ENCODE results near the gene PDSS2. TPM values are rescaled to one million over a fixed set of nuclear protein-coding genes. Genes with fewer than 3 reads are reported as not detected.

PDSS2 gene
- total and polyA plus RNA-seq, 2 of the 4 experiments (the other 2 are of a cell fraction) = 8.6 to 9.2 TPM

DNA sequence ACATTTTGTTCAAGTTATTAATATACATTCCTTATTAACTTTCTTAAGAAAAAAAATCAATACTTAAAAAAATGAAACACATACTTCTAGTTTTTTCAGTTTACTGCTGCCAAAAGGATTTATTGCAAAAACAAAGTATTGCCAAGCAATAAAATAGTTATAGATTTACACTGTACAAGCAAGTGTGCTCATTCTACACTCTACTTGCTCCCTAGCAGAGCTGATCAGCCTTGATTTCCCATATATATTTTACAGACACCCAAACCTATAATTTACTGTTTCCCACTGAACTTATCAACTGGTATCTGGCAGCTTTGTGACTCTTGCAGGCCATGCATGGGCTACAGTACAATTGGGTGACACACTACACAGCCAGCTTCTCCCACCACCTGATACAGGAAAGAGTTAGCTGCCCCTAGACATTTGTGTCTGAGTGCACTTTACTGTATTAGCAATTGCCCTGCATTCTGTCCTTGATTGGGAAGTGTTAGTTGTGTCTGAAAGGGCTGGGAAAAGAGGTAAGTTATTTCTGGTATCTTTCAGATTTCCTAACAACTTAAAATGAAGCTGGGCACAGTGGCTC lies 188.1 kb downstream of the PDSS2 start:
- H2BK15ac ChIP-seq (ENCODE audit: low read depth, low read length) = no peak overlapping the region
- H3K9me1 ChIP-seq (ENCODE audit: insufficient read depth, low read length) = peaks cover 2% of the 10 kb centered on the region; the same call in 1 of the 2 replicates
- no peak overlapping the region for H4K91ac ChIP-seq (ENCODE audit: insufficient read depth, low read depth, low read length)
- no peak overlapping the region for H3K4me3 ChIP-seq (ENCODE audit: insufficient read depth, low read depth, low read length)
- no peak for DNase-seq
- no peak overlapping the region for H3K27ac ChIP-seq (ENCODE audit: insufficient read depth, low read length)
- dilution Hi-C loops (cut with HindIII; ENCODE audit: low sequenced_read_pairs, unreplicated experiment) (no loop called here), intact Hi-C loops (cut with micrococcal nuclease) (no loop called here), in situ Hi-C loops (cut with MboI; ENCODE audit: low sequenced_read_pairs) (no loop called here)
- ChIA-PET POLR2A (ENCODE audit: unreplicated experiment) (no interaction called here), CTCF (no interaction called here)
- no peak overlapping the region for H3K14ac ChIP-seq (replicated peaks; ENCODE audit: low read depth, low read length)
- H2BK20ac ChIP-seq (ENCODE audit: low read depth, low read length) = no peak overlapping the region
- no peak overlapping the region for H3K9ac ChIP-seq (ENCODE audit: low read depth, low read length)
- TF ChIP-seq SMC3 (IDR thresholded peaks at IDR 0.05; ENCODE audit: low read depth, low read length) (no peak), MAZ (IDR thresholded peaks at IDR 0.05; ENCODE audit: borderline replicate concordance, low read depth, low read length) (no peak), CEBPB (IDR thresholded peaks at IDR 0.05; ENCODE audit: low read depth, low read length) (no peak), POLR2A (IDR thresholded peaks at IDR 0.05; ENCODE audit: low read depth, low read length) (no peak), RAD21 (IDR thresholded peaks at IDR 0.05; ENCODE audit: low read length) (no peak), MXI1 (IDR thresholded peaks at IDR 0.05; ENCODE audit: borderline replicate concordance, low read depth, low read length) (no peak), ELK1 (IDR thresholded peaks at IDR 0.05; ENCODE audit: borderline replicate concordance, low read depth, low read length) (no peak)
- TF ChIP-seq, protein P1, sequence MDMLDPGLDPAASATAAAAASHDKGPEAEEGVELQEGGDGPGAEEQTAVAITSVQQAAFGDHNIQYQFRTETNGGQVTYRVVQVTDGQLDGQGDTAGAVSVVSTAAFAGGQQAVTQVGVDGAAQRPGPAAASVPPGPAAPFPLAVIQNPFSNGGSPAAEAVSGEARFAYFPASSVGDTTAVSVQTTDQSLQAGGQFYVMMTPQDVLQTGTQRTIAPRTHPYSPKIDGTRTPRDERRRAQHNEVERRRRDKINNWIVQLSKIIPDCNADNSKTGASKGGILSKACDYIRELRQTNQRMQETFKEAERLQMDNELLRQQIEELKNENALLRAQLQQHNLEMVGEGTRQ (IDR thresholded peaks at IDR 0.05; ENCODE audit: low read depth, low read length) = no peak
- H4K5ac ChIP-seq (ENCODE audit: low read depth, low read length) = no peak overlapping the region
- H3K4me1 ChIP-seq (ENCODE audit: control insufficient read depth, insufficient read depth, low read length) = no peaks in the 10 kb centered on the region
- no peaks in the 10 kb centered on the region for H4K20me1 ChIP-seq (ENCODE audit: insufficient read depth, low read length)
- no TSS peak for BruUV-seq (replicated peaks)
- H3K23ac ChIP-seq (ENCODE audit: low read depth, low read length) = no peak overlapping the region
- ATAC-seq (ENCODE audit: low read depth) = no peak
- H3K4ac ChIP-seq (ENCODE audit: low read depth, low read length) = no peak overlapping the region
- no peaks in the 10 kb centered on the region for H3K27me3 ChIP-seq (ENCODE audit: control insufficient read depth, insufficient read depth, low read length)
- H3K56ac ChIP-seq (ENCODE audit: extremely low read depth, insufficient read depth, low read length) = no peak overlapping the region
- H3K18ac ChIP-seq (ENCODE audit: low read depth, low read length) = no peak overlapping the region
- H3K36me3 ChIP-seq (ENCODE audit: control insufficient read depth, insufficient read depth, low read length) = no peaks in the 10 kb centered on the region
- no peak overlapping the region for H2BK5ac ChIP-seq (ENCODE audit: low read depth, low read length, poor library complexity, severe bottlenecking)
- no peaks in the 10 kb centered on the region for H3K9me3 ChIP-seq (ENCODE audit: control insufficient read depth, insufficient read depth, low read length)
- H3K79me1 ChIP-seq (ENCODE audit: low read depth in 1 of 2, low read length in 2 of 2) = 0 out of 4 replicates have a peak, but pooled peaks cover 0 to 3% of the 10 kb centered on the region in 2 experiments
- no peak overlapping the region for H2AK5ac ChIP-seq (ENCODE audit: low read depth, low read length)
- no peak overlapping the region for H2AK9ac ChIP-seq (replicated peaks; ENCODE audit: low read depth, low read length, poor library complexity)
- H2AFZ ChIP-seq (replicated peaks; ENCODE audit: low read length, poor library complexity) = no peak overlapping the region
- H3K4me2 ChIP-seq (ENCODE audit: low read depth, low read length) = no peak overlapping the region
- H4K8ac ChIP-seq (ENCODE audit: low read depth in 2 of 2, low read length in 2 of 2) = no peak overlapping the region
- no peak overlapping the region for H2BK120ac ChIP-seq (ENCODE audit: low read depth, low read length)

All from IMR-90 (cell line).